ENCODE results near the gene HAND1.

DNA sequence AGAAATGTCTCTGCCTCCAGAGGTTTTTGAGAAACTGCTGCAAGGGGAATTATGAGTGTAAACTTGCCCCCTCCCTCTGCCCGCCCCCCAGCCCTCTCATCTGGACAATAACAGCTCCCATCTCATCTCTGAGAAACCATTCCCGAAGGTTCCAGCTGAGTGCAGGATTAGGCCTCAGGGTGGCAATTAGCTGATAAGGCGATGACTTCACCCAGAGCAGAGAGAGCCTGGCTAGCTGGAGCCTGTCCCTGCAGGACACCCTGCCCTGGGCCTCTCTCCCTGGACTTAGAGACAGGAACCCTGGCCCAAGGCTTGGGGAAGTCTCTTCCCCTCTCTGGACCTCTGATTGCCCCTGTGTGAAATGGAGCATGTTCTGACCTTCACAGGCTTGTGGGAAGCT lies 45.7 kb upstream of the HAND1 start:
- TF ChIP-seq POLR2A (IDR thresholded peaks at IDR 0.05; ENCODE audit: low read depth) (no peak), CTCF (IDR thresholded peaks at IDR 0.05) (no peak)

All from esophagus muscularis mucosa (tissue), 3 donors.